ENCODE data around the gene IFT88. TPM values are rescaled to one million over a fixed set of nuclear protein-coding genes. Genes with fewer than 3 reads are reported as not detected.

IFT88 gene
- total RNA-seq, 1 donor: 21.1 TPM

DNA sequence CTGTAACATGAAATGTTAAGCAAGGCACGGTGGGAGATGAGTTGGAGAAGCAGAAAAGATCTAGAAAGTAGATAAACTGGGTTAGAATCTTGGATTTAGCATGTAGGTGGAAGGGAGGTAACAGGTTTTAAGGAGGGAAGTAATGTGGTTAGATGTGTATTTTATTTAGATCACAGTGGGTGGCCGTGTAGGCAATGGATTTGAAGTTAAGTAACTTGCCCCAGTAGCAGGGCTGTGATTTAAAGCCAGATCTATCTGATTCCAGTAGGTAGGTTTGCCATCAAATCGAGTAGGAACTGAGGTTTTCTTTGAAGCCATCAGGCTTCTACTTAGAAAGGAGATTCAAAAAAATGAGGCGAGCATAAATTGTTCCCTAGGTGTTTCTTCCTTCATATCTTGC is 86.0 kb downstream of the IFT88 start:
- TF ChIP-seq, protein P1, sequence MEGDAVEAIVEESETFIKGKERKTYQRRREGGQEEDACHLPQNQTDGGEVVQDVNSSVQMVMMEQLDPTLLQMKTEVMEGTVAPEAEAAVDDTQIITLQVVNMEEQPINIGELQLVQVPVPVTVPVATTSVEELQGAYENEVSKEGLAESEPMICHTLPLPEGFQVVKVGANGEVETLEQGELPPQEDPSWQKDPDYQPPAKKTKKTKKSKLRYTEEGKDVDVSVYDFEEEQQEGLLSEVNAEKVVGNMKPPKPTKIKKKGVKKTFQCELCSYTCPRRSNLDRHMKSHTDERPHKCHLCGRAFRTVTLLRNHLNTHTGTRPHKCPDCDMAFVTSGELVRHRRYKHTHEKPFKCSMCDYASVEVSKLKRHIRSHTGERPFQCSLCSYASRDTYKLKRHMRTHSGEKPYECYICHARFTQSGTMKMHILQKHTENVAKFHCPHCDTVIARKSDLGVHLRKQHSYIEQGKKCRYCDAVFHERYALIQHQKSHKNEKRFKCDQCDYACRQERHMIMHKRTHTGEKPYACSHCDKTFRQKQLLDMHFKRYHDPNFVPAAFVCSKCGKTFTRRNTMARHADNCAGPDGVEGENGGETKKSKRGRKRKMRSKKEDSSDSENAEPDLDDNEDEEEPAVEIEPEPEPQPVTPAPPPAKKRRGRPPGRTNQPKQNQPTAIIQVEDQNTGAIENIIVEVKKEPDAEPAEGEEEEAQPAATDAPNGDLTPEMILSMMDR (IDR thresholded peaks at IDR 0.05; ENCODE audit: insufficient read depth, low read length): no peak
- no peak overlapping the region for H3K4me3 ChIP-seq (ENCODE audit: low read depth, low read length)
- DNase-seq (ENCODE audit: low read depth): no peak

DNA sequence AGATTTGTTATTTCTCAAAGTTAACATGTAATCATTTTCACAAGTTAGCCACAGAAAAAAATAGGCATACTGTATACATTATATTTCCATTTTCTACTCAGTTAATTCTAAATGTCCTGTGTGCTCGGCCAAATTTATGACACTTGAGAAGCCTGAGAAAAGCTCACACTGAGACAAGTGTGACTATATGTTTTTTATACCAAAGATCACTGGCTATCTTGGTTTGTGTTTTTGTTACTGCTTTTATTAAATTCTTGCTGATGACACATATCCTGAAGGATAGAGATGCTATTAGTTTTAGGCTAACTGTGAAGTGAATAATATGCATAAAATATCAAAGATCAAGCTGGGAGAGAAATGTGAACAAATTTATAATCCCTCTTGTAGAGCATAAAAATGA is 87.2 kb downstream of the IFT88 start:
- TF ChIP-seq, protein P1 (IDR thresholded peaks at IDR 0.05; ENCODE audit: insufficient read depth, low read length): no peak
- H3K4me3 ChIP-seq (ENCODE audit: low read depth, low read length): no peak overlapping the region
- peak; percentile 13 for DNase-seq (ENCODE audit: low read depth)

DNA sequence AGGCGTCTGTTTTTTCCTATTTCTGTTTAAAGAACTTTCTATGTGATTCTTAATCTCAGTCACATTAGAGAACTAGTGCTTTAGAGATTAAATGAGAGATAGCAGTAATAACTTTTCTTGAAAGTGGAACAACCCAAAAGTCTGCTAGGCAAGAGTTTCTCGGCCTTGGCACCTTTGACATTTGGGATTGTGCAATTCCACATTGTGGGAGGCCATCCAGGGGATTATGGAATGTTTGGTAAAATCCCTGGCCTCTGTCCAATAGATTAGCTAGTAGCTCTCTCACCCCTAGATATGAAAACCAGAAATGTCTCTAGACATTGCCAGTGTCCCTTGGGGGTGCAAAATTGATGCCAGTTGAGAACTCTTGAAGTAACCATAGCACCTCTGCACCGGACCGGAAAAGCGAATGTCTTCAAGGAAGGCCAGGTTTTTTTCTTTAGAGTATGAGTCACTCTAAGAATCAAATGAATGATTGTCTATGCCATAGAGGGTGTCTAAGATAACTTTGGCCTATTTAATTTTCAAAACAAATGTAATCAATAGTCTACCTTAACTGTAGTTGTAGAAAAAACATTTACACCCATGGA is 91.6 kb downstream of the IFT88 start:
- no peak overlapping the region for H3K4me3 ChIP-seq (ENCODE audit: low read depth, low read length)
- DNase-seq (ENCODE audit: low read depth): peak; percentile 37

GRCh38 chr13:20664351-20664750 is 97.4 kb downstream of the IFT88 start:
- TF ChIP-seq, protein P1 (IDR thresholded peaks at IDR 0.05; ENCODE audit: insufficient read depth, low read length): no peak
- DNase-seq (ENCODE audit: low read depth): no peak
- H3K4me3 ChIP-seq (ENCODE audit: low read depth, low read length): no peak overlapping the region

More for the DNA sequence above, 91.6 kb downstream of the IFT88 start:
- TF ChIP-seq, protein P1 (IDR thresholded peaks at IDR 0.05; ENCODE audit: insufficient read depth, low read length): no peak

- no peak overlapping the region for H3K4me3 ChIP-seq (ENCODE audit: low read depth, low read length)
- DNase-seq (ENCODE audit: low read depth): no peak
- TF ChIP-seq, protein P1 (IDR thresholded peaks at IDR 0.05; ENCODE audit: insufficient read depth, low read length): no peak
Measured at GRCh38 chr13:20666948-20667347, 100.0 kb downstream of the IFT88 start.

GRCh38 chr13:20667857-20668437 is 101.0 kb downstream of the IFT88 start:
- TF ChIP-seq, protein P1 (IDR thresholded peaks at IDR 0.05; ENCODE audit: insufficient read depth, low read length): no peak
- H3K4me3 ChIP-seq (ENCODE audit: low read depth, low read length): no peak overlapping the region
- DNase-seq (ENCODE audit: low read depth): no peak
